HepG2 (cell line): Measurements from ENCODE around the gene TMEM233. TPM values are rescaled to one million over a fixed set of nuclear protein-coding genes. Genes with fewer than 3 reads are reported as not detected.

ENCODE experiments used
- ATAC-seq: fragments of 200-7000 bp; cut with Tn5 transposase; 3 replicates; pipeline ENCODE4 v1.9.1; 2020; ENCODE audit warnings: mild to moderate bottlenecking, moderate library complexity
- BruUV-seq: library from RNA; stranded (reverse); fragments of 400-500 nt; replicated peaks from 2 replicates; lab custom pipeline; 2021; lab: Mats Ljungman, UMichigan
- CTCF ChIA-PET: fragments of 300-600 bp; formaldehyde crosslinking; extraction: SDS; loops from one replicate; lab custom pipeline; 2021; ENCODE audit warnings: low total read pairs, inconsistent platforms, low intra/inter-chr PET ratio; lab: Yijun Ruan, JAX
- POLR2A ChIA-PET: fragments of 350-600 bp; sonication (Branson Sonifier 250); formaldehyde crosslinking; loops from one replicate; lab custom pipeline; 2020; ENCODE audit warnings: antibody characterized with exemption, inconsistent platforms; lab: Yijun Ruan, JAX
- DNase-seq: peaks from one replicate; pipeline ENCODE4 v3.0.0-alpha.2; 2015; ENCODE audit warnings: low spot score
- FAIRE-seq: peaks from 3 replicates; lab custom pipeline; 2011; peaks lifted over from hg19 to GRCh38; lab: Jason Lieb, UNC
- H2AFZ ChIP-seq: one replicate; pipeline ENCODE4 v1.6.1; 2011; ENCODE audit warnings: low read length, inconsistent platforms
- H3K27ac ChIP-seq: fragments of 300-600 bp; 3 replicates; pipeline ENCODE4 v1.8.0; 2011; ENCODE audit warnings: mixed run types, mild to moderate bottlenecking, mixed read lengths, low read length, inconsistent platforms; ENCODE audit not compliant: insufficient read depth; ENCODE audit errors: extremely low read length
- H3K27me3 ChIP-seq, 2 experiments: fragments of 200-600 bp in 1 of 2; 2 replicates in 1 of 2; 3 replicates in 1 of 2; pipeline versions ENCODE4 v1.6.0 to v1.8.0; 2011; ENCODE audit warnings: low read length in 2 of 2, mild to moderate bottlenecking in 2 of 2, moderate library complexity in 2 of 2, inconsistent platforms in 1 of 2; ENCODE audit not compliant: insufficient read depth in 2 of 2, control insufficient read depth in 1 of 2
- H3K36me3 ChIP-seq, 2 experiments: fragments of 200-600 bp in 1 of 2; replicated peaks in 1 of 2; 2 replicates in 1 of 2; 3 replicates in 1 of 2; pipeline versions ENCODE4 v1.5.1 to v1.8.0; 2011; ENCODE audit warnings: low read length in 2 of 2, inconsistent platforms in 1 of 2; ENCODE audit not compliant: insufficient read depth in 2 of 2, control insufficient read depth in 1 of 2
- H3K4me1 ChIP-seq: 2 replicates; pipeline ENCODE4 v1.5.1; 2012; ENCODE audit warnings: low read length, inconsistent platforms; ENCODE audit not compliant: insufficient read depth
- H3K4me2 ChIP-seq: 2 replicates; pipeline ENCODE4 v1.6.0; 2011; ENCODE audit warnings: low read depth, low read length, inconsistent platforms
- H3K4me3 ChIP-seq, 3 experiments: fragments of 200-600 bp in 1 of 3; sonication (generic), shearing (Covaris generic) in 1 of 3; replicated peaks in 1 of 3; 2 replicates each; pipeline ENCODE4 v1.5.1; 2011 to 2016; ENCODE audit warnings: low read length in 3 of 3, inconsistent platforms in 2 of 3, low read depth in 2 of 3, mild to moderate bottlenecking in 2 of 3, control low read depth in 1 of 3, mixed read lengths in 1 of 3; ENCODE audit not compliant: insufficient read depth in 1 of 3
- H3K79me2 ChIP-seq: one replicate; pipeline ENCODE4 v1.6.1; 2011; ENCODE audit warnings: low read length, inconsistent platforms; ENCODE audit not compliant: insufficient read depth
- H3K9ac ChIP-seq: 2 replicates; pipeline ENCODE4 v1.6.0; 2011; ENCODE audit warnings: mild to moderate bottlenecking, low read depth, low read length, inconsistent platforms; ENCODE audit not compliant: insufficient read depth
- H3K9me3 ChIP-seq: 2 replicates; pipeline ENCODE4 v1.5.1; 2012; ENCODE audit warnings: mild to moderate bottlenecking, low read length
- H4K20me1 ChIP-seq: 2 replicates; pipeline ENCODE4 v1.6.0; 2011; ENCODE audit warnings: inconsistent platforms, mild to moderate bottlenecking, low read length, moderate library complexity; ENCODE audit not compliant: insufficient read depth
- ASH2L ChIP-seq: fragments of 300-600, 200-600 bp; sonication (generic); IDR thresholded peaks from 2 replicates; pipeline ENCODE4 v1.7.0; 2017; ENCODE audit warnings: low read depth, mild to moderate bottlenecking, moderate library complexity, mixed read lengths, low read length; ENCODE audit not compliant: insufficient read length
- ELF3 ChIP-seq: IDR thresholded peaks from 2 replicates; pipeline ENCODE4 v1.6.1; 2016; ENCODE audit warnings: missing genetic modification reagents, missing compliant biosample characterization
- ETV6 ChIP-seq: sonication (generic); formaldehyde crosslinking; conservative IDR thresholded peaks from 2 replicates; pipeline ENCODE4 v1.4.0; 2020; ENCODE audit warnings: missing genetic modification reagents
- JUND ChIP-seq: sonication (generic); formaldehyde crosslinking; IDR thresholded peaks from 2 replicates; pipeline ENCODE4 v1.8.0; 2022; ENCODE audit warnings: mild to moderate bottlenecking, missing genetic modification reagents
- KLF11 ChIP-seq: IDR thresholded peaks from 2 replicates; pipeline ENCODE4 v1.6.1; 2016; ENCODE audit warnings: missing compliant biosample characterization
- NFE2L2 ChIP-seq: fragments of 150-350 bp; IDR thresholded peaks from 2 replicates; pipeline ENCODE4 v1.6.1; 2014; ENCODE audit warnings: low read length
- SRSF4 ChIP-seq: fragments of 200-400 bp; formaldehyde crosslinking; IDR thresholded peaks from one replicate; pipeline ENCODE4 v1.6.1; 2018; ENCODE audit warnings: mild to moderate bottlenecking, low read depth, low read length, moderate library complexity; ENCODE audit not compliant: poor library complexity, severe bottlenecking
- TOPORS ChIP-seq: sonication (generic); formaldehyde crosslinking; IDR thresholded peaks from 2 replicates; pipeline ENCODE4 v1.8.0; 2023; ENCODE audit warnings: mild to moderate bottlenecking, missing genetic modification reagents
- ZKSCAN1 ChIP-seq: fragments of 150-350 bp; IDR thresholded peaks from 2 replicates; pipeline ENCODE4 v1.6.1; 2014; ENCODE audit warnings: low read length
- ZNF136 ChIP-seq: sonication (generic); formaldehyde crosslinking; IDR thresholded peaks from 2 replicates; pipeline ENCODE4 v1.8.1; 2022; ENCODE audit warnings: low read depth, mild to moderate bottlenecking, moderate library complexity, missing genetic modification reagents
- ZNF709 ChIP-seq: sonication (generic); formaldehyde crosslinking; IDR thresholded peaks from 2 replicates; pipeline ENCODE4 v1.5.0; 2020; ENCODE audit warnings: mild to moderate bottlenecking, missing genetic modification reagents
- ZNF720 ChIP-seq: sonication (generic); formaldehyde crosslinking; IDR thresholded peaks from 2 replicates; pipeline ENCODE4 v1.4.0; 2020; ENCODE audit warnings: missing genetic modification reagents
- ZNF772 ChIP-seq: sonication (generic); formaldehyde crosslinking; IDR thresholded peaks from 2 replicates; pipeline ENCODE4 v1.5.0; 2020; ENCODE audit warnings: mild to moderate bottlenecking, missing genetic modification reagents
- ZNF773 ChIP-seq: sonication (generic); formaldehyde crosslinking; IDR thresholded peaks from 2 replicates; pipeline ENCODE4 v1.4.0; 2020; ENCODE audit warnings: missing genetic modification reagents, borderline replicate concordance
- WGBS: methylation state at CpG from one replicate; pipeline ENCODE4 v1.1.6; 2017; ENCODE audit warnings: low lambda C conversion rate; 5-methylcytosine and 5-hydroxymethylcytosine counted together
- in situ Hi-C: cut with HindIII; loops from 2 replicates; pipeline ENCODE4 v1.10.0; 2017; ENCODE audit warnings: low pct_unique_long_range_greater_than_20kb; ENCODE audit not compliant: extremely low pct_ligation_motif_present
- intact Hi-C: fragments of 100-400 bp; cut with micrococcal nuclease; formaldehyde crosslinking; loops from one replicate; pipeline ENCODE4 v1.10.0; 2022; ENCODE audit not compliant: unreplicated experiment
- polyA plus RNA-seq, 8 experiments: library from polyadenylated mRNA; depleted of rRNA in 3 of 8; stranded (reverse) in 7 of 8; unstranded in 1 of 8; fragments of >200 nt; fragmentation: Illumina TruSeq in 4 of 8; extraction: Trizol in 4 of 8; gene quantifications; 2 replicates each; pipeline versions ENCODE4 v1.2.1 to v1.2.3, GENCODE V29; 2011 to 2016; ENCODE audit warnings: low read depth in 4 of 8, missing spikeins in 1 of 8, mixed read lengths in 1 of 8; ENCODE audit not compliant: insufficient read depth in 1 of 8
- total RNA-seq, 5 experiments: library from RNA; depleted of rRNA; stranded (reverse); fragments of >200 nt; fragmentation: Illumina TruSeq; extraction: Trizol; gene quantifications; 2 replicates each; pipeline ENCODE4 v1.2.3, GENCODE V29; 2016; ENCODE audit warnings: low read depth in 1 of 5
- TF ChIP-seq, protein P1 (sequence below): sonication (generic); formaldehyde crosslinking; IDR thresholded peaks from 2 replicates; pipeline ENCODE4 v1.4.0; 2020; ENCODE audit warnings: missing genetic modification reagents, borderline replicate concordance
- TF ChIP-seq, protein P2 (sequence below), 2 experiments: IDR thresholded peaks; 2 replicates each; pipeline ENCODE4 v1.6.1; 2011 to 2012; ENCODE audit warnings: low read length in 2 of 2, borderline replicate concordance in 1 of 2, low read depth in 1 of 2, mild to moderate bottlenecking in 1 of 2, moderate library complexity in 1 of 2
- TF ChIP-seq, protein P3 (sequence below): IDR thresholded peaks from 2 replicates; pipeline ENCODE4 v1.6.1; 2016; ENCODE audit warnings: missing compliant biosample characterization, missing genetic modification reagents, borderline replicate concordance

The TMEM233 gene
- total and polyA plus RNA-seq, 2 of the 13 experiments (the other 11 are each of a cell fraction or from before 2014, with no cell fraction given), result 0.03 TPM; not detected in 1

GRCh38 chr12:119671070-119671469 is 77.5 kb downstream of the TMEM233 start:
- Histone ChIP-seq H3K79me2 (peaks cover 13% of the 10 kb centered on the region), H2AFZ (no peak overlapping the region)
- no peak for DNase-seq
- FAIRE-seq, result no peak
- no peak for TF ChIP-seq ETV6 (CRISPR knock-in tag)
- no peak for TF ChIP-seq ZNF773 (CRISPR knock-in tag)
- TF ChIP-seq ZNF709 (CRISPR knock-in tag), result no peak
- no peak for TF ChIP-seq KLF11 (CRISPR knock-in tag)
- TF ChIP-seq JUND, result no peak
- no peak for TF ChIP-seq TOPORS
- TF ChIP-seq NFE2L2, result no peak
- no peak for TF ChIP-seq ASH2L
- TF ChIP-seq, protein P1, sequence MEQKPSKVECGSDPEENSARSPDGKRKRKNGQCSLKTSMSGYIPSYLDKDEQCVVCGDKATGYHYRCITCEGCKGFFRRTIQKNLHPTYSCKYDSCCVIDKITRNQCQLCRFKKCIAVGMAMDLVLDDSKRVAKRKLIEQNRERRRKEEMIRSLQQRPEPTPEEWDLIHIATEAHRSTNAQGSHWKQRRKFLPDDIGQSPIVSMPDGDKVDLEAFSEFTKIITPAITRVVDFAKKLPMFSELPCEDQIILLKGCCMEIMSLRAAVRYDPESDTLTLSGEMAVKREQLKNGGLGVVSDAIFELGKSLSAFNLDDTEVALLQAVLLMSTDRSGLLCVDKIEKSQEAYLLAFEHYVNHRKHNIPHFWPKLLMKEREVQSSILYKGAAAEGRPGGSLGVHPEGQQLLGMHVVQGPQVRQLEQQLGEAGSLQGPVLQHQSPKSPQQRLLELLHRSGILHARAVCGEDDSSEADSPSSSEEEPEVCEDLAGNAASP (CRISPR knock-in tag), result no peak
- no peak for TF ChIP-seq SRSF4
- TF ChIP-seq ELF3 (CRISPR knock-in tag), result no peak
- TF ChIP-seq ZNF720 (CRISPR knock-in tag), result no peak
- TF ChIP-seq, protein P2, sequence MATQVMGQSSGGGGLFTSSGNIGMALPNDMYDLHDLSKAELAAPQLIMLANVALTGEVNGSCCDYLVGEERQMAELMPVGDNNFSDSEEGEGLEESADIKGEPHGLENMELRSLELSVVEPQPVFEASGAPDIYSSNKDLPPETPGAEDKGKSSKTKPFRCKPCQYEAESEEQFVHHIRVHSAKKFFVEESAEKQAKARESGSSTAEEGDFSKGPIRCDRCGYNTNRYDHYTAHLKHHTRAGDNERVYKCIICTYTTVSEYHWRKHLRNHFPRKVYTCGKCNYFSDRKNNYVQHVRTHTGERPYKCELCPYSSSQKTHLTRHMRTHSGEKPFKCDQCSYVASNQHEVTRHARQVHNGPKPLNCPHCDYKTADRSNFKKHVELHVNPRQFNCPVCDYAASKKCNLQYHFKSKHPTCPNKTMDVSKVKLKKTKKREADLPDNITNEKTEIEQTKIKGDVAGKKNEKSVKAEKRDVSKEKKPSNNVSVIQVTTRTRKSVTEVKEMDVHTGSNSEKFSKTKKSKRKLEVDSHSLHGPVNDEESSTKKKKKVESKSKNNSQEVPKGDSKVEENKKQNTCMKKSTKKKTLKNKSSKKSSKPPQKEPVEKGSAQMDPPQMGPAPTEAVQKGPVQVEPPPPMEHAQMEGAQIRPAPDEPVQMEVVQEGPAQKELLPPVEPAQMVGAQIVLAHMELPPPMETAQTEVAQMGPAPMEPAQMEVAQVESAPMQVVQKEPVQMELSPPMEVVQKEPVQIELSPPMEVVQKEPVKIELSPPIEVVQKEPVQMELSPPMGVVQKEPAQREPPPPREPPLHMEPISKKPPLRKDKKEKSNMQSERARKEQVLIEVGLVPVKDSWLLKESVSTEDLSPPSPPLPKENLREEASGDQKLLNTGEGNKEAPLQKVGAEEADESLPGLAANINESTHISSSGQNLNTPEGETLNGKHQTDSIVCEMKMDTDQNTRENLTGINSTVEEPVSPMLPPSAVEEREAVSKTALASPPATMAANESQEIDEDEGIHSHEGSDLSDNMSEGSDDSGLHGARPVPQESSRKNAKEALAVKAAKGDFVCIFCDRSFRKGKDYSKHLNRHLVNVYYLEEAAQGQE (IDR thresholded peaks at IDR 0.05; ENCODE audit: borderline replicate concordance in 1 of 2, low read depth in 1 of 2, low read length in 2 of 2), result no peak
- TF ChIP-seq, protein P3, sequence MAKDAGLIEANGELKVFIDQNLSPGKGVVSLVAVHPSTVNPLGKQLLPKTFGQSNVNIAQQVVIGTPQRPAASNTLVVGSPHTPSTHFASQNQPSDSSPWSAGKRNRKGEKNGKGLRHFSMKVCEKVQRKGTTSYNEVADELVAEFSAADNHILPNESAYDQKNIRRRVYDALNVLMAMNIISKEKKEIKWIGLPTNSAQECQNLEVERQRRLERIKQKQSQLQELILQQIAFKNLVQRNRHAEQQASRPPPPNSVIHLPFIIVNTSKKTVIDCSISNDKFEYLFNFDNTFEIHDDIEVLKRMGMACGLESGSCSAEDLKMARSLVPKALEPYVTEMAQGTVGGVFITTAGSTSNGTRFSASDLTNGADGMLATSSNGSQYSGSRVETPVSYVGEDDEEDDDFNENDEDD (CRISPR knock-in tag), result no peak
- TF ChIP-seq ZNF772, result no peak
- TF ChIP-seq ZKSCAN1, result no peak
- TF ChIP-seq ZNF136 (CRISPR knock-in tag), result no peak
- TF ChIP-seq, all 625 proteins: peak for 0
- Histone ChIP-seq H3K4me1 (peaks cover 33% of the 10 kb centered on the region), H3K27ac (no peak overlapping the region), H3K36me3 (peaks cover 22 to 55% of the 10 kb centered on the region in 2 experiments), H3K4me3 (no peak overlapping the region), H3K4me2 (no peak overlapping the region), H4K20me1 (peaks cover 12% of the 10 kb centered on the region), H3K27me3 (no peaks in the 10 kb centered on the region; a peak in 1 of 5 replicates), H3K9ac (no peak overlapping the region), H3K9me3 (no peaks in the 10 kb centered on the region)
- no TSS peak for BruUV-seq
- intact Hi-C loops, result no loop called here
- 89% methylated on average over 3 of the region's 3 CpGs for WGBS
- CTCF ChIA-PET, result no interaction called here
- POLR2A ChIA-PET, result interaction anchor here (4.0 kb wide), 1 partner anchor 12 kb away, joined by 40 read pairs; no protein-coding TSS in a partner anchor
- in situ Hi-C loops, result no loop called here
- ATAC-seq, result no peak
